Hair follicular keratinocyte (primary cell): ENCODE measurements around the gene CD274. TPM values are rescaled to one million over a fixed set of nuclear protein-coding genes. Genes with fewer than 3 reads are reported as not detected.

Source experiments
- total RNA-seq: library from RNA; depleted of rRNA; stranded (reverse); fragments of >200 nt; gene quantifications from 2 replicates; pipeline ENCODE4 v1.2.3, GENCODE V29; 2015

The CD274 gene
- 10.7 and 12.0 TPM in 2 replicates for total RNA-seq

GRCh38 chr9:5450359-5451091, at the start of gene CD274:
Gene CD274 (plus strand): TSS chr9:5450542. CDS start chr9:5456114, 5,572 bp downstream.

DNA sequence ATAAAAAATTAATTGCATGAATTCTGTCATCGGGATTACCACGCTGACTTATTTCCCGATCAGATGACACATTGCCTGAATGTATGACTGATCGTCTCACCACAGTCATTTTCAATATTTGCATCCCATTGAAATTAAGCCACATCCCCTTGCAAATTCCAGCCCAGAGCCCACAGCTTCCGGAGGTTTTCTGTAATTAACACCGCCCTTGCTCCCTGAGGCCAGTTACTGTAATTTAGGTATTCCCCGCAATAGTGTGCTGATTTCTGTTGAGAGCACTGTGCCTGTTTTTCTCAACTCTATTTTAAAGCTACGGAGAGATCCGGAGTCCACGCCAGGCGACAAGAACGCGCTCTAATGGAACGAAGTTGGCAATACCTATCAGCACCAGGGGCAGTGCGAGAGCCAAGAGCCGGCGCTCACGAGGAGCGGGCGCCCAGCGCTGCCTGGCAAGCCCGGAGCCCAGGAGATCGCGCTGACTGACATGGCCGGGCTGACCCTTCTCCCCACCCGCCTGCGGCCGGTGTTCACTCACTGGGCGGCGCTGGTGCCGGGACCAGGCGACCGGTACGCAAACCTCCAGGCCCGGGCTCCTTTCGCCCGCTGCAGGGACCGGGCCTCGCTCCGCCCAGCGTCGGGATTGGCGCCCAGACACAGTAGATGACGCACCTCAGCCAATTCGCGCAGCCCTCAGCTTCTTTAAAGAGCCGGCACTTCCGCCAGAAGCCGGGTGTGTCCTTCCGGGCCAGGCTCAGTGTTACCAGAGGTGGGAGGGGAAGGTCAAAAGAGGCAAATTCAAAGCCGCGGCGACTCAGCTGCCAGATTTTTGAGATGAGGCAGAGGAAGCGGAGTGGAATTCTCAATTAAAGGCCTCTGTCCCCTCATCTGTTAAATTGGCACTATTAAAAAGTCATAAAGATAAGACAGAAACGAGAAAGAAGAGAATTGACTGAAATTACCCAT, 12.8 kb upstream of the CD274 start, which contains the start of gene PLGRKT:
Gene PLGRKT (minus strand): TSS at position 672 of the 963 bp plus-strand sequence. CDS start 5,948 bp downstream, outside the sequence.

GRCh38 chr9:5510360-5510931, 60.1 kb downstream of the CD274 start, which contains the start of gene PDCD1LG2:
Gene PDCD1LG2 (plus strand): TSS chr9:5510531. CDS start chr9:5522547, 12,016 bp downstream.

Other genes starting within 250 kb of the CD274 start
- gene INSL4, start 219.1 kb upstream of the CD274 start, total RNA-seq: not detected in 2 replicates
- gene RLN2, start 145.8 kb upstream of the CD274 start, total RNA-seq: 0.15 TPM in 1 of 2 replicates, not detected in the other
- 0.42 TPM in 1 of 2 replicates, not detected in the other for gene RLN1, start 110.7 kb upstream of the CD274 start, total RNA-seq
- gene PLGRKT, start 12.6 kb upstream of the CD274 start, total RNA-seq: 72.7 and 72.8 TPM in 2 replicates
- gene PDCD1LG2, start 60.0 kb downstream of the CD274 start, total RNA-seq: 10.8 and 13.5 TPM in 2 replicates
- 11.8 TPM in 2 replicates for gene RIC1, start 178.6 kb downstream of the CD274 start, total RNA-seq